ENCODE data around the gene GGA3.
A peak's percentile ranks its signal among the peaks of the same experiment; 100 is the strongest.
"Not testable (repeated sequence)": the region's sequence is repeated elsewhere in the genome, so short reads cannot be mapped to it uniquely, and the experiment has no call there.

Gene GGA3

DNA sequence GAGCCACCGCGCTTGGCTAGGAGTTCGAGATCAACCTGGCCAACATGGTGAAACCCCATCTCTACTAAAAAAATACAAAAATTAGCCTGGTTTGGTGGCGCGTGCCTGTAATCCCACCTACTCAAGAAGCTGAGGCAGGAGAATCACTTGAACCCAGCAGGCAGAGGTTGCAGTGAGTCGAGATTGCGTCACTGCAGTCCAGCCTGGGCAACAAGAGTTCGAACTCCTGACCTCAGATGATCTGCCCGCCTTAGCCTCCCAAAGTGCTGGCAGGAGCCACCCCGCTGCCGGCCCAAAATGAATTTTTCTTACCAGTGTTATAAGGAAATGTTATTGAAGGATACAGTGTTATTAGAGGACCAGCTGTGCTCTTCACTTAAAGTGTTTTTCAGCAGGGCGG lies 53.6 kb downstream of the GGA3 start:
- no peak for DNase-seq

DNA sequence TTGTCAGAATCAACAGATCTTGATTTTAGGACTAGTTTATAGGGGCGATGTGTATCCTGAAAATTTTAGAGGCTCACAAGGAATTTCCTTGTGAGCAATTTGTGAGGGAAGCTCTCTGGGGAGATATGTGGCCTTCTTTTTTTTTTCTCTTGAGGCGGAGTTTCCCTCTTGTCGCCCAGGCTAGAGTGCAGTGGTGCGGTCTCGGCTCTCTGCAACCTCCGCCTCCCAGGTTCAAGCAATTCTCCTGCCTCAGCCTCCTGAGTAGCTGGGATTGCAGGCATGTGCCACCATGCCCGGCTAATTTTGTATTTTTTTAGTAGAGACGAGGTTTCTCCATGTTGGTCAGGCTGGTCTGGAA lies 54.4 kb downstream of the GGA3 start:
- not testable (repeated sequence) for DNase-seq

DNA sequence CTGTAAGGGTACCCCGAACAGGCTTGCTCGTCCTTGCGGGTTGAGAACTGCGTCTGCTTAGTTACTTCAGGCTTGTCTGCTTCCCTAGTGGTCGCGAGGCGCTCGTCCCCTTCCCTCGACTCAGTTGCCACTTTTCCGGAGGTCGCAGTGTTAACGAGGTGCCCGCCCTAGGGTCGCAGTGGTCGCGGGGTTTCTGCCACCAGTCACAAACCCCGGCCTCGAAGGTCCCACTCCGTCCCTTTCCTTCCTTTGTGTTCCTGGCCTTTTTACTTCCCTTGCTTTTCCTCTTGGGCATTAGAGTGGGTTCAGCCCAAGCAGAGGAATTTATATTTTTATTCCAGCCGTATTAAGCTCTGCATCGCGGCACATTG lies 55.6 kb downstream of the GGA3 start:
- no peak for DNase-seq

DNA sequence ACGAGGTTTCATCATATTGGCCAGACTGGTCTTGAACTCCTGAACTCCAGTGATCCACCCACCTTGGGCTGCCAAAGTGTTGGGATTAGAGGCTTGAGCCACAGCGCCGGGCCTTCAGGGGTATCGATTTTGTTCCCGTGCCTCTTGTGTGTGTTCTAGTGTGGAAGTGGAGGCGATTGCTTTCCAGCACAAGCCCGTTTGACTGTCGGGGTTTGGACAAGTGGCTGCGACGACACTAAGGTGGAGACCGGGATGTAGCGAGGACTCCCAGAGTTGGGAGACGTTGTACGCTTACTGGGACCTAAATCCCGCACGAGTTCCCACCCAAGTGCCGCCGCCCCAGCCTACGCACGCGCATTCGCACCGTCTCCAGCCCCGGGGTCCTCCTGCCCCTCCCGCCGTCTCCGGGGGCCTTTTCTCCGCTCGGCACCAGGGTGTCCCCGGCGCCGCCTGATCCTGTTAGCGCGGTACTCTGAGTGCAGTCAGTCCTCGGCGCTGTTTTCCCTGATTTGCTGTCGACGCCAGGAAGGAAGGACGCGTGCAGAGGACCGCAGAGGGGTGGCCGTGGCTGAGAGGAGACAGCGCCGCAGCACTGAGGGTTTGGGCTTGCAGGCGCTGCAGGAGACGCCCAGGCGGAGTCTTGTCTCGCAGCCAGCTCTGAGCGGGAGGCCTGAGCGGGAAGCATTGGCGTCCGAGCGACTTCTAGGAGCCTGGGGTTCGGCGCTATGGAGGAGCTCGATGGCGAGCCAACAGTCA lies 56.2 kb downstream of the GGA3 start, which contains the start of gene NUP85:
Gene NUP85 (plus strand): TSS at position 643 of the 756 bp plus-strand sequence. CDS start 83 bp downstream, at position 726.
- DNase-seq = peak; percentile 91

DNA sequence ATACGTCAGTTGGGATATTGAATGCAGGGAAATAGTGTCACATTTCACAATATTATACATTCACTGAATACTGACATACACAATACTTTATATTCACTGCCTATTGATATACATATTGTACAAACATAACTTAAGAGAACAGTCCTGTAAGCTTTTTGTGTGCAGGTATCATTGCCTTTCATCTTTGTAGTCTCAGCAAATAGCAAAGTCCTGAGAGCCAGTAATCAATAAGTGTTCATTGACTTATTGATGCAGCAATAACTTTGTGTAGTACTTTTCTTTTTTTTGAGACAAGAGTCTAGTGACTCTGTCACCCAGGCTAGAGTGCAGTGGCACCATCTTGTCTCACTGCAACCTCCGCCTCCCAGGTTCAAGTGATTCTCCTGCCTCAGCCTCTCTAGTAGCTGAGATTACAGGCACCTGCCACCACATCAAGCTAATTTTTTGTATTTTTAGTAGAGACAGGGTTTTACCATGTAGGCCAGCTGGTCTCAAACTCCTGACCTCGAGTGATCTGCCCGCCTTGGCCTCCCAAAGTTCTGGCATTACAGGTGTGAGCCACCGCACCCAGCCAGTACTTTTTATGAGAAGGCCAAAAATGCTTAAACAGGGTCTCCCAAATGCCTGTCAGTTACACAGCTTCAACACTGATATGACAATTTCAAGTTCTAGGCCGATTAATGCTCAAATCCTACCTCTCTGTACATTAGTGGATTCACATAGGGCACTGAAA lies 61.4 kb downstream of the GGA3 start:
- no peak for DNase-seq

DNA sequence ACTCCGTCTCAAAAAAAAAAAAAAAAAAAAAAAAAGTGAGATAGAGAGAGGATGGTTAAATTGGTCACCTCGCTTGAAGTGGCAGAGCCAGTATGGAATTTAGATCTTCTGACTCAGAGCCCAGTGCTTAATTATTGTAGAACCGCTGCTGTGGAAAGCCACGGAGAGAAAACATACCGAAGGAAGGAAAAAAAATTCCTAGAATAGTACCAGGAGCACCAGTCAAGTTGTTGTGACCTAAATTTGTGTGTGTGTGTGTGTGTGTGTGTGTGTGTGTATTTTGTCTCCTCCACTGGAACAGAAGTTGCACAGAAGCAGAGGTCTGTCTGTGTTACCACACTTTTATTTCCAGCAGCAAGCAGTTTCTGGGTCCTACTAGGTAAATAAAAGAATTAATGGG lies 66.5 kb downstream of the GGA3 start:
- no peak for DNase-seq

DNA sequence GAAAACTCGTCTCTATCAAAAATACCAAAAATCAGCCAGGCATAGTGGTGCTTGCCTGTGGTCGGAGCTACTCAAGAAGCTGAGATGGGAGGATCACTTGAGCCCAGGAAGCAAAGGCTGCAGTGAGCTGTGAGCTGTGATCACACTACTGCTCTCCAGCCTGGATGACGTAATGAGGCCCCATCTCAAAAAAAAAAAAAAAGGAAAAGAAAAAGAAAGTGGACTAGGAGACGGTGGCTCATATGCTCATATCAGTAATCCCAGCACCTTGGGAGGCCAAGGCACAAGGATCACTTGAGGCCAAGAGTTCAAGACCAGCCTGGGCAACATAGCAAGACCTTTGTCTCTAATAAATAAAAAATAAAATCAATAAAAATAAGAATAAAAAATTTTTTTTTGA lies 69.8 kb downstream of the GGA3 start:
- no peak for DNase-seq

DNA sequence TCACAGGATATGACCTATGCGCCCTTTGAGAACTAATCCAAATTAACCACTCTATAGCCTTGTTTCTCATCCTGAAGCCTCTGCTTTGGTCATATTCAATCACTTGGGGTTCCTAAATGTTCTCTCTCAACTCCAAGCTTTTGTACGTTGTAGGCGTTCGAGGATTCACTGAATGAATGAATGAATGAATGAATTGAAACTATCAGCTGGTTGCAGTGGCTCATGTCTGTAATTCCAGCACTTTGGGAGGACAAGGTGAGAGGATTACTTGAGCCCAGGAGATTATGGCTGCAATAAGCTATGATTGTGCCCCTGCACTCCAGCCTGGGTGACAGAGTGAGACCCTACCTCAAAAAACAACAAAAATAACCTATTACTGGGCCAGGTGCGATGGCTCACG lies 72.8 kb downstream of the GGA3 start:
- no peak for DNase-seq
